Measurements from ENCODE around the gene MAGED2. TPM values are rescaled to one million over a fixed set of nuclear protein-coding genes. Genes with fewer than 3 reads are reported as not detected.

The MAGED2 gene
- total RNA-seq, 1 experiment from 2014 or later: 32.4 TPM

GRCh38 chrX:54824722-54825121 is 17.2 kb downstream of the MAGED2 start:
- RAD21 ChIA-PET (ENCODE audit: low non-redundant PET in 1 of 2, low total read pairs in 2 of 2, uncharacterized antibody in 2 of 2, unreplicated experiment in 2 of 2): no interaction called here
- intact Hi-C loops (cut with micrococcal nuclease): loop anchor here (5.0 kb wide), 1 partner anchor 233 kb away; no protein-coding TSS in a partner anchor

GRCh38 chrX:54825716-54826438 is 18.3 kb downstream of the MAGED2 start:
- peak in 2 of 3 experiments; percentile 28 to 34; a peak in 2 of 6 replicates for TF ChIP-seq CTCF (IDR thresholded peaks at IDR 0.05 in 2 of 3, conservative IDR thresholded peaks at IDR 0.05 in 1 of 3; ENCODE audit: borderline replicate concordance in 1 of 3, insufficient read depth in 1 of 3, low read depth in 2 of 3, low read length in 2 of 3)
- peak; percentile 42; the same call in 1 of the 2 replicates for TF ChIP-seq RAD21 (IDR thresholded peaks at IDR 0.05; ENCODE audit: low read depth)
- TF ChIP-seq YY1 (IDR thresholded peaks at IDR 0.05; ENCODE audit: extremely low read depth, insufficient replicate concordance, low read depth, low read length): no peak
- no TSS peak for BruUV-seq (replicated peaks)
- Histone ChIP-seq H3K9ac (ENCODE audit: low read length) (no peak overlapping the region), H3K4me1 (ENCODE audit: control insufficient read depth in 1 of 2, insufficient read depth in 2 of 2, low read length in 2 of 2) (no peaks in the 10 kb centered on the region), H3K27me3 (ENCODE audit: insufficient read depth, low read length) (no peaks in the 10 kb centered on the region), H3K9me3 (ENCODE audit: control insufficient read depth in 1 of 2, insufficient read depth in 1 of 2, low read depth in 1 of 2, low read length in 2 of 2) (no peaks in the 10 kb centered on the region), H3K36me3 (ENCODE audit: control insufficient read depth in 1 of 2, insufficient read depth in 2 of 2, low read length in 2 of 2) (no peaks in the 10 kb centered on the region), H4K20me1 (ENCODE audit: insufficient read depth) (no peaks in the 10 kb centered on the region), H2AFZ (ENCODE audit: low read depth, low read length, poor library complexity, severe bottlenecking) (no peak overlapping the region), H3K4me3 (replicated peaks in 1 of 2; ENCODE audit: low read depth in 1 of 2, low read length in 2 of 2) (no peak overlapping the region), H3K9me2 (ENCODE audit: insufficient read depth) (no peaks in the 10 kb centered on the region), H3K27ac (ENCODE audit: low read depth, low read length) (no peak overlapping the region), H3K79me2 (ENCODE audit: insufficient read depth, low read length) (no peaks in the 10 kb centered on the region), H3K4me2 (ENCODE audit: low read length) (no peak overlapping the region)
- DNase-seq (ENCODE audit: low read depth, low spot score) (no peak), ATAC-seq (peak; percentile 82)
- intact Hi-C loops (cut with micrococcal nuclease): loop anchor here (5.0 kb wide), 1 partner anchor 231 kb away; no protein-coding TSS in a partner anchor
- ChIA-PET POLR2A (no interaction called here), CTCF (no interaction called here), RAD21 (ENCODE audit: low non-redundant PET in 1 of 2, low total read pairs in 2 of 2, uncharacterized antibody in 2 of 2, unreplicated experiment in 2 of 2) (no interaction called here)

More at GRCh38 chrX:54824722-54825121, 17.2 kb downstream of the MAGED2 start:
- ChIA-PET POLR2A (no interaction called here), CTCF (no interaction called here)
- no peak for TF ChIP-seq ATF3 (IDR thresholded peaks at IDR 0.05)
- no peak for TF ChIP-seq SP1 (IDR thresholded peaks at IDR 0.05; ENCODE audit: low read depth)
- no peak for TF ChIP-seq POLR2A (IDR thresholded peaks at IDR 0.05; ENCODE audit: borderline replicate concordance, extremely low read depth, insufficient read depth, insufficient read length)
- no peak for TF ChIP-seq SIN3A (IDR thresholded peaks at IDR 0.05; ENCODE audit: low read depth)
- no peaks in the 10 kb centered on the region for H3K4me1 ChIP-seq (ENCODE audit: control insufficient read depth in 1 of 2, insufficient read depth in 2 of 2, low read length in 2 of 2)
- no peak for DNase-seq (ENCODE audit: low read depth, low spot score)
- no peak overlapping the region for H3K4me3 ChIP-seq (replicated peaks in 1 of 2; ENCODE audit: low read depth in 1 of 2, low read length in 2 of 2)
- H3K27me3 ChIP-seq (ENCODE audit: insufficient read depth, low read length): no peaks in the 10 kb centered on the region
- no TSS peak for BruUV-seq (replicated peaks)
- H4K20me1 ChIP-seq (ENCODE audit: insufficient read depth): no peaks in the 10 kb centered on the region
- H3K79me2 ChIP-seq (ENCODE audit: insufficient read depth, low read length): no peaks in the 10 kb centered on the region
- H3K9ac ChIP-seq (ENCODE audit: low read length): no peak overlapping the region
- H3K9me3 ChIP-seq (ENCODE audit: control insufficient read depth in 1 of 2, insufficient read depth in 1 of 2, low read depth in 1 of 2, low read length in 2 of 2): no peaks in the 10 kb centered on the region
- H2AFZ ChIP-seq (ENCODE audit: low read depth, low read length, poor library complexity, severe bottlenecking): no peak overlapping the region
- H3K9me2 ChIP-seq (ENCODE audit: insufficient read depth): no peaks in the 10 kb centered on the region
- ATAC-seq: no peak
- no peaks in the 10 kb centered on the region for H3K36me3 ChIP-seq (ENCODE audit: control insufficient read depth in 1 of 2, insufficient read depth in 2 of 2, low read length in 2 of 2)
- no peak overlapping the region for H3K4me2 ChIP-seq (ENCODE audit: low read length)
- H3K27ac ChIP-seq (ENCODE audit: low read depth, low read length): no peak overlapping the region

All from HCT116 (cell line).